Activated B cell treated with CpG ODN at 0.5 μM for 24 hours (primary cell): ENCODE measurements around the gene MRPS33. TPM values are rescaled to one million over a fixed set of nuclear protein-coding genes. Genes with fewer than 3 reads are reported as not detected.

ENCODE experiments used
- total RNA-seq: library from RNA; stranded (reverse); gene quantifications from 2 replicates; pipeline ENCODE4 v1.2.3, GENCODE V29; 2022

Gene MRPS33
- total RNA-seq, 1 donor from 2014 or later: 37.5 TPM

Other genes with a start within 250 kb of the MRPS33 start
- 58.3 and 65.4 TPM in 2 replicates for gene BRAF, start 90.0 kb downstream of the MRPS33 start, total RNA-seq
- gene TMEM178B, start 59.1 kb upstream of the MRPS33 start, total RNA-seq: 0.17 and 0.49 TPM in 2 replicates